H54 (cell line): ENCODE data around the gene TRAPPC8.
"Not testable (repeated sequence)": the region's sequence is repeated elsewhere in the genome, so short reads cannot be mapped to it uniquely, and the experiment has no call there.

ENCODE experiments used
- DNase-seq: peaks from one replicate; pipeline ENCODE4 v3.0.0; 2011; ENCODE audit warnings: low spot score, mixed read lengths; ENCODE audit not compliant: insufficient read length
- FAIRE-seq: peaks from 3 replicates; lab custom pipeline; 2011; peaks lifted over from hg19 to GRCh38; lab: Jason Lieb, UNC
- POLR2A ChIP-seq: IDR thresholded peaks from 2 replicates; pipeline ENCODE4 v1.6.1; 2011; ENCODE audit warnings: low read depth, mild to moderate bottlenecking, low read length

Gene TRAPPC8

GRCh38 chr18:31918733-31919132 lies 24.2 kb downstream of the TRAPPC8 start:
- no peak for DNase-seq
- no peak for TF ChIP-seq POLR2A
- no peak for FAIRE-seq

GRCh38 chr18:31901063-31901462 lies 41.9 kb downstream of the TRAPPC8 start:
- TF ChIP-seq POLR2A = no peak
- DNase-seq (no peak), FAIRE-seq (no peak)

DNA sequence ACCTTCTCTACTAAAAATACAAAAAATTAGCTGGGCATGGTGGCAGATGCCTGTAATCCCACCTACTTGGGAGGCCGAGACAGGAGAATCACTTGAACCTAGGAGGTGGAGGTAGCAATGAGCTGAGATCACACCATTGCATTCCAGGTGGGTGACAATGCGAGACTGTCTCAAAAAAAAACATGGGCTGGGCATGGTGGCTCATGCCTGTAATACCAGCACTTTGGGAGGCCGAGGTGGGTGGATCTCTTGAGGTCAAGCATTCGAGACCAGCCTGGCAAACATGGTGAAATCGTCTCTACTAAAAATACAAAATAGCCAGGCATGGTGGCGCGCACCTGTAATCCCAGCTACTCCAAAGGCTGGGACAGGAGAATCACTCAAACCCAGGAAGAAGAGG lies 43.2 kb downstream of the TRAPPC8 start:
- not testable (repeated sequence) for FAIRE-seq, DNase-seq

- FAIRE-seq (no peak), DNase-seq (no peak)
- no peak for TF ChIP-seq POLR2A
These were observed 50.0 kb downstream of the TRAPPC8 start for GRCh38 chr18:31892936-31893335.

DNA sequence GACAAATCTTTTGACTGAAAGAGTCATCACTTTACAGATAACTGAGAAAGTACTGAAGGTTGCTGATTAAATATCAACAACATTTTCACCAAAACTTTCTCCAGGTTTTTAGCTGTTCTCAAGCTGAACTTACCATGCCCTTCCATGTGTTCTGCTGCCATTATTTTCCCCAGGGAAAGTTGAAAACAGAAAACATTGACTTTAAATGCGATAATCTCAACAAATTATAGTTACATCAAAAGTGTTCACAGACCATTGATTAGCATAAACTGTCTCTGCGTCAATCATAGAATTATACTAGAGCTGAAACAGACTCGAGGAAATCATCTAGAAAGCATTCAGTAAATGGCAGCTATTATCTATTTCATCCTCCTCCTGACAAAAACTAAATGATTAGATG lies 51.4 kb downstream of the TRAPPC8 start:
- no peak for TF ChIP-seq POLR2A
- DNase-seq = no peak
- no peak for FAIRE-seq

DNA sequence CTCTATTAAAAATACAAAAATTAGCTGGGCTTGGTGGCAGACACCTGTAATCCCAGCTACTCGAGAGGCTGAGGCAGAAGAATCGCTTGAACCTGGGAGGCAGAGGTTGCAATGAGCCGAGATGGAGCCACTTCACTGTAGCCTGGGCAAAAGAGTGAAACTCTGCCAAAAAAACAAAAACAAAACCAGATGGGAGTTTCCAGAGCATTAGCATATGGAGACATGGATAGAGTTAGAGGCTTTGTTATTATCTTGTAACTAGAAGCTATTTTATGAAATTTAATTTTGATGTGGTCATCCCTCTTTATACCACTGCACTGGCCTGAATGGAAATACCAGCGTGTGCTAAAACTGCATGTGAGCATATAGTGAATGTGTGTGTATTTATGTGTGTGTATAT lies 58.9 kb downstream of the TRAPPC8 start:
- TF ChIP-seq POLR2A = no peak
- no peak for FAIRE-seq

GRCh38 chr18:31880186-31880898 lies 62.6 kb downstream of the TRAPPC8 start:
- FAIRE-seq = no peak
- TF ChIP-seq POLR2A = no peak
- DNase-seq = no peak

More for the DNA sequence above, 58.9 kb downstream of the TRAPPC8 start:
- DNase-seq = no peak

- TF ChIP-seq POLR2A = no peak
- FAIRE-seq (no peak), DNase-seq (no peak)
These were observed 64.6 kb downstream of the TRAPPC8 start for GRCh38 chr18:31878358-31878757.

- FAIRE-seq = no peak
- DNase-seq = no peak
- no peak for TF ChIP-seq POLR2A
These were observed 65.0 kb downstream of the TRAPPC8 start for GRCh38 chr18:31877900-31878299.

- FAIRE-seq (no peak), DNase-seq (no peak)
- no peak for TF ChIP-seq POLR2A
These were observed 66.2 kb downstream of the TRAPPC8 start for GRCh38 chr18:31876707-31877106.

GRCh38 chr18:31875301-31875700 lies 67.6 kb downstream of the TRAPPC8 start:
- TF ChIP-seq POLR2A = no peak
- no peak for FAIRE-seq

DNA sequence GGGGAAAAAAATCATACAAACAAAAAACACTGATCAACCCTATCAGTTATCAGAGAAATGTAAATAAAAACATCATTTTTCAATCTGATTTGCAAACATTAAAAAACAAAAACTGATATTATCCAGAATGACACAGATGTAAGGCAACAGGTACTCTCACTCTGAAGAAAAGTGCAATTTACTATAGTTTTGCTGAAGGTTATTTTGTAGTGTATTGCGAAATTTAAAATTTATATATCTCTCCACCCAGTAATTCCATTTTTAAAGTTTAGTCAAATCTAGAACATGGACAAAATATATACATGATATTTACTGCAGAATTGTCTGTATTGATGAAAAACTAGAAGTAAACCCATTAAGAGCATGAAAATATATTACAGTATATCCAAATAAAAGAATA lies 79.8 kb downstream of the TRAPPC8 start:
- no peak for TF ChIP-seq POLR2A

More at GRCh38 chr18:31875301-31875700, 67.6 kb downstream of the TRAPPC8 start:
- no peak for DNase-seq

DNA sequence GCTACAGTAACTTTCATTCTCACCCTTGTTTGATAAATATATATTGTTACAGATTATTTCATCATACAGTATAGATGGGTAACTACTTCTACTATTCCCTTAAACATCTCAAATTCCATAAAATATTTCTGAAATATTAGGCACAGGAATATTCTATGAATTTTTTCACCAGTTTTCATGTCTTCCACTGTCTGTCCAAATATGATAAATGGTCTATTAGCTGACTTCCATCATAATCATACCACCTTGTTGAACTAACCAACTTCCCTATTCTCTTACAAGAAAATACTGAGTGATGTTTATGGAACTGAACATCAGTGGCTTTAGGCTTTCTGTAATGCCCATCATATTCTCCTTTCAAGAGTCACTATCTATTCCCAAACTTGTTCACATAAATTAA lies 82.4 kb downstream of the TRAPPC8 start:
- TF ChIP-seq POLR2A = no peak
- no peak for FAIRE-seq

More for the DNA sequence above, 79.8 kb downstream of the TRAPPC8 start:
- DNase-seq (no peak), FAIRE-seq (no peak)

DNA sequence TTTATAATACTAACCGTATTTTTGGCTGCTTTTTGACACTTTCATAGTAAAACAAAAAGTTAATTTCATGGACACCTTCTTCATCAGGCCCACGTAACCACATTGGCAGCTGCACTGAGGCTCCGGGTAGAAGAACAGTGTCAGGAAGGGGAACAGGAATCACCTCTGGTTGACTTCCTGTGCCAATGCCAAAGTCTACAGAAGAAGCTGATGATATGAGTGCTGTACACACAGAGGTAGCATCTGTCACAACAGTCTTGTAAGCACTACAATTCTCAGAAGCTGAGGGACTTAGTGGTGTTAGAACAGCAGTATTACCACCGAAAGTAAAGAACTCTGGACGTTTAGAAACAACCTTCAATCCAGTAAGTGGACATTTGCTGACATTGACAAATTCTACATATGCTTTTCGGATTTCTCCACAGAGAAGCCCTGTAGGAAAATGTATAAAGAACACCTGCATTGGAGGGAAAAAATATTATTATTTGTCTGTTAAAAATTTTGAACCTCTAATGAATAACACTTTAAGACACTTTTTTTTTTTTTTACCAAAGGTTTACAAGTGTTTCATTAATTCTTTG lies 85.3 kb downstream of the TRAPPC8 start:
- FAIRE-seq (no peak), DNase-seq (no peak)
- TF ChIP-seq POLR2A = no peak

More for the DNA sequence above, 82.4 kb downstream of the TRAPPC8 start:
- DNase-seq = no peak

- no peak for FAIRE-seq
- DNase-seq = no peak
- TF ChIP-seq POLR2A = no peak
These were observed 92.1 kb downstream of the TRAPPC8 start for GRCh38 chr18:31850844-31851243.
